Heart right ventricle (tissue), 16 donors: ENCODE data around the gene MFSD8. TPM values are rescaled to one million over a fixed set of nuclear protein-coding genes. Genes with fewer than 3 reads are reported as not detected.
"Not testable (repeated sequence)": the region's sequence is repeated elsewhere in the genome, so short reads cannot be mapped to it uniquely, and the experiment has no call there.

Experiments used
- ATAC-seq, 8 donors: fragments of 200-7000 bp; cut with Tn5 transposase; one replicate each; pipeline ENCODE4 v1.9.1; 2020; ENCODE audit warnings: mild to moderate bottlenecking in 8 of 8, moderate library complexity in 8 of 8, moderate number of reproducible peaks in 1 of 8
- DNase-seq, 2 donors: peaks; one replicate each; pipeline ENCODE4 v3.0.0-alpha.2; 2020
- H3K27ac ChIP-seq, 10 donors: fragments of 200-600 bp; sonication (generic) in 2 of 10; one replicate each; pipeline versions ENCODE4 v1.5.0 to v1.8.0; 2020 to 2022; ENCODE audit warnings: mild to moderate bottlenecking in 3 of 10
- H3K27me3 ChIP-seq, 7 donors: fragments of 200-600 bp; one replicate each; pipeline ENCODE4 v1.8.0; 2021 to 2022; ENCODE audit warnings: mild to moderate bottlenecking in 2 of 7
- H3K36me3 ChIP-seq, 9 donors: fragments of 200-600 bp; sonication (generic) in 1 of 9; one replicate each; pipeline versions ENCODE4 v1.5.0 to v1.8.0; 2020 to 2022; ENCODE audit warnings: mild to moderate bottlenecking in 2 of 9
- H3K4me1 ChIP-seq, 9 donors: fragments of 200-600 bp; sonication (generic) in 1 of 9; one replicate each; pipeline versions ENCODE4 v1.5.0 to v1.8.0; 2020 to 2022; ENCODE audit warnings: mild to moderate bottlenecking in 4 of 9
- H3K4me3 ChIP-seq, 10 donors: fragments of 200-600 bp; sonication (generic) in 2 of 10; one replicate each; pipeline versions ENCODE4 v1.5.0 to v1.8.0; 2020 to 2022; ENCODE audit warnings: mild to moderate bottlenecking in 7 of 10, moderate library complexity in 2 of 10
- H3K9me3 ChIP-seq, 11 donors: fragments of 200-600 bp in 10 of 11; sonication (generic) in 2 of 11; one replicate each; pipeline versions ENCODE4 v1.5.0 to v1.8.0; 2013 to 2022; ENCODE audit warnings: mild to moderate bottlenecking in 2 of 11, control low read depth in 1 of 11, moderate library complexity in 1 of 11
- CTCF ChIP-seq, 9 donors: fragments of 200-600 bp; sonication (generic) in 2 of 9; IDR thresholded peaks; one replicate each; pipeline versions ENCODE4 v1.5.0 to v1.8.0; 2021 to 2022; ENCODE audit warnings: antibody characterized with exemption in 9 of 9, mild to moderate bottlenecking in 5 of 9, moderate library complexity in 1 of 9
- WGBS, 2 donors: extraction: QIAGEN DNeasy Blood & Tissue Kit; methylation state at CpG; one replicate each; pipeline ENCODE4 v1.1.7; 2013; ENCODE audit warnings: inconsistent platforms in 1 of 2; 5-methylcytosine and 5-hydroxymethylcytosine counted together
- intact Hi-C, 10 donors: fragments of 100-400 bp; cut with DNase I; formaldehyde crosslinking; loops; one replicate each; pipeline versions ENCODE4 v1.11.1 to v1.14.2; 2022
- polyA plus RNA-seq, 2 donors: library from polyadenylated mRNA; stranded (reverse); fragments of 200-250 nt; gene quantifications; one replicate each; pipeline ENCODE4 v1.2.3, GENCODE V29; 2013
- total RNA-seq, 10 donors: library from RNA; stranded (reverse); fragmentation: NEBNext Ultra II Directional in 3 of 10; extraction: Animal tissue kit (Norgen Biotek cat#: 25700) in 3 of 10; gene quantifications; one replicate each; pipeline versions ENCODE4 v1.2.1 to v1.2.4, GENCODE V29; 2021 to 2023
- donor health status: Arrhythmogenic right ventricular cardiomyopathy.
- donor health status: ischemic (EF 13 %, LVEDD 7.1; RV severe dilation, severe dysfunction).
- donor health status: healthy with polysubstance abuse.
- donor health status: DM: no; HTN: yes; CAD: no.
- donor health status: DM: no; HTN: no; CAD: no.
- donor health status: ischemic (EF 25% LVEDD 6.9; RV normal size, moderate dysfunction).
- donor health status: ischemic (EF 25% LVEDD 5.7; RV mildly dilated, moderate dysfunction).
- donor health status: healthy.
- donor health status: DM: yes; HTN: yes; CAD: no.
- donor health status: Ischemic cardiomyopathy.
- donor health status: ischemic (EF 35%, LVEDD 5.7; RV mildly dilated, moderate dysfunction).
- donor health status: nonischemic (EF 11% LVEDD 7.7; RV severe dilation, severe dysfunction).
- donor health status: DM: yes; HTN: yes; CAD: no.
- donor health status: PGD.
- donor health status: ischemic (EF 29% LVEDD 5.4; RV normal size, mild dysfunction).
- donor health status: nonischemic (EF 23%, LVEDD 6.1; RV moderate dilation, normal function).

The MFSD8 gene
- total and polyA plus RNA-seq, 12 donors: 3.7 to 15.0 (median 11.0) TPM

- TF ChIP-seq CTCF (IDR thresholded peaks at IDR 0.05): peak in 4 of 9 donors; percentile 26 to 33 (median 30)
- 83 to 86% methylated on average over 8 of the region's 8 CpGs for WGBS, 2 donors
- H3K27me3 ChIP-seq: no peaks in the 10 kb centered on the region
- peaks cover 0 to 29% (median 14%) of the 10 kb centered on the region in 11 donors for H3K9me3 ChIP-seq
- peaks cover 0 to 79% (median 8%) of the 10 kb centered on the region in 9 donors for H3K36me3 ChIP-seq
- no peak overlapping the region for H3K27ac ChIP-seq
- ATAC-seq (peak in 4 of 8 donors; percentile 41 to 60 (median 50)), DNase-seq (no peak)
- peaks cover 0 to 8% (median 0%) of the 10 kb centered on the region in 9 donors for H3K4me1 ChIP-seq
- H3K4me3 ChIP-seq: no peak overlapping the region
- intact Hi-C loops: no loop called here
Observed at GRCh38 chr4:127997534-127998388, 32.8 kb upstream of the MFSD8 start.

GRCh38 chr4:127996521-127996920 is 31.5 kb upstream of the MFSD8 start:
- Histone ChIP-seq H3K4me1 (peaks cover 0 to 11% (median 0%) of the 10 kb centered on the region in 9 donors), H3K36me3 (peaks cover 0 to 84% (median 8%) of the 10 kb centered on the region in 9 donors), H3K9me3 (peaks cover 0 to 29% (median 14%) of the 10 kb centered on the region in 11 donors)
- H3K27me3 ChIP-seq, DNase-seq, H3K4me3 ChIP-seq, intact Hi-C loops, ATAC-seq, H3K27ac ChIP-seq: not testable (repeated sequence)
- WGBS, 2 donors: 97 to 99% methylated on average over 6 of the region's 6 CpGs

GRCh38 chr4:127995776-127996175 is 30.8 kb upstream of the MFSD8 start:
- intact Hi-C loops: no loop called here
- peaks cover 0 to 29% (median 14%) of the 10 kb centered on the region in 11 donors for H3K9me3 ChIP-seq
- TF ChIP-seq CTCF (IDR thresholded peaks at IDR 0.05): no peak

GRCh38 chr4:127993151-127993550 is 28.2 kb upstream of the MFSD8 start:
- H3K9me3 ChIP-seq: peaks cover 0 to 16% (median 8%) of the 10 kb centered on the region in 11 donors
- intact Hi-C loops: loop anchor here in 1 of 10 donors (1.0 kb wide), 1 partner anchor 32 kb away; no protein-coding TSS in a partner anchor
- no peak for TF ChIP-seq CTCF (IDR thresholded peaks at IDR 0.05)
- peak overlapping the region in 1 of 10 donors; percentile 39 for H3K27ac ChIP-seq
- H3K4me3 ChIP-seq: no peak overlapping the region
- H3K36me3 ChIP-seq: peaks cover 0 to 90% (median 0%) of the 10 kb centered on the region in 9 donors
- ATAC-seq (no peak), DNase-seq (no peak)
- peaks cover 0 to 11% (median 0%) of the 10 kb centered on the region in 9 donors for H3K4me1 ChIP-seq
- 77% methylated on average over 2 of the region's 2 CpGs for WGBS, 2 donors
- H3K27me3 ChIP-seq: no peaks in the 10 kb centered on the region

More at GRCh38 chr4:127995776-127996175, 30.8 kb upstream of the MFSD8 start:
- H3K4me1 ChIP-seq: peaks cover 0 to 11% (median 0%) of the 10 kb centered on the region in 9 donors
- no peaks in the 10 kb centered on the region for H3K27me3 ChIP-seq
- ATAC-seq (no peak), DNase-seq (no peak)
- H3K27ac ChIP-seq: no peak overlapping the region
- WGBS, 2 donors: 97 to 100% methylated on average over 1 of the region's 1 CpG
- peaks cover 0 to 88% (median 8%) of the 10 kb centered on the region in 9 donors for H3K36me3 ChIP-seq
- H3K4me3 ChIP-seq: no peak overlapping the region
